ENCODE data around the gene SLC25A51. TPM values are rescaled to one million over a fixed set of nuclear protein-coding genes. Genes with fewer than 3 reads are reported as not detected.

SLC25A51 gene
- total and polyA plus RNA-seq, 12 donors: 7.0 to 26.5 (median 19.9) TPM

DNA sequence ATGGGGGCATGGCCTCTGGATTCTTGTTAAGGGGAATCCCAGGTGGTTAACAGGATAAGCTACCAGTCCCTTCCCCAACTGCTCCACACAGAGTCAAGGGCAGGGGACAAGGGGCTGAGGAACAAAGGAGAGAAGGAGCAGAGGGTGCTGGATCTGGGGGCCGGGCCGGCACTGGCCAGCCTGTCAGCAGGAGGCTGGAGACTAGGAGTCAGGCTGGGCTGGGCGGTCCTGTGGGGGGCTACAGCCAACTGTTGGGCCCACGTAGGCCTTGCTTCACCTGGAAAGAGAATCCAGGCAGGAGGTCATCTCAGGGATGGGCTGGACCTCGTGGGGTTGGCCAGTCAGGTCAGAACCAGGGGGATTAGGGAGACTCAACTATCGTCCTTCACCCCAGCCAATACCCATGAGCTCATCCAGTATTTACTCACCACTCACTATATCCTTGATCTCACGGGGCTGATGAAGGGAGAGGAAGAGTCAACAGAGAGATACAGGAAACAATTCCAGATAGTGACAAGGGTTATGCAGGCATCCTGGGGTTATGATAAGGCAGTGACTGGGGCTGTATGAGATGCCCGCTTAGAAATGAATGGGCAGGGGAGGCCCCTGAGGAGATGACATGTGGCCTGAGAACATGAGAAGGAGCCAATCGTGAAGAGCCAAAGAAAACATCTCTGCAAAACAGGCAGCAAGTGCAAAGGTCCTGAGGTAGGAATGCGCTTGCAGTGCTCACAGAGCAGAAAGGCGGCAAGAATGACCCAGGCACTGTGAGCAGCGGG is 47.9 kb upstream of the SLC25A51 start:
- 86 to 90% methylated on average over 12 of the region's 12 CpGs for WGBS, 2 donors
- Histone ChIP-seq H3K4me1 (peaks cover 10 to 60% (median 30%) of the 10 kb centered on the region in 9 donors), H3K36me3 (peaks cover 0 to 65% (median 7%) of the 10 kb centered on the region in 9 donors), H3K27me3 (no peaks in the 10 kb centered on the region), H3K9me3 (no peaks in the 10 kb centered on the region), H3K27ac (peak overlapping the region in 1 of 10 donors; percentile 36), H3K4me3 (no peak overlapping the region)
- intact Hi-C loops (cut with DNase I): no loop called here
- ATAC-seq (no peak), DNase-seq (no peak)
- TF ChIP-seq, protein P1, sequence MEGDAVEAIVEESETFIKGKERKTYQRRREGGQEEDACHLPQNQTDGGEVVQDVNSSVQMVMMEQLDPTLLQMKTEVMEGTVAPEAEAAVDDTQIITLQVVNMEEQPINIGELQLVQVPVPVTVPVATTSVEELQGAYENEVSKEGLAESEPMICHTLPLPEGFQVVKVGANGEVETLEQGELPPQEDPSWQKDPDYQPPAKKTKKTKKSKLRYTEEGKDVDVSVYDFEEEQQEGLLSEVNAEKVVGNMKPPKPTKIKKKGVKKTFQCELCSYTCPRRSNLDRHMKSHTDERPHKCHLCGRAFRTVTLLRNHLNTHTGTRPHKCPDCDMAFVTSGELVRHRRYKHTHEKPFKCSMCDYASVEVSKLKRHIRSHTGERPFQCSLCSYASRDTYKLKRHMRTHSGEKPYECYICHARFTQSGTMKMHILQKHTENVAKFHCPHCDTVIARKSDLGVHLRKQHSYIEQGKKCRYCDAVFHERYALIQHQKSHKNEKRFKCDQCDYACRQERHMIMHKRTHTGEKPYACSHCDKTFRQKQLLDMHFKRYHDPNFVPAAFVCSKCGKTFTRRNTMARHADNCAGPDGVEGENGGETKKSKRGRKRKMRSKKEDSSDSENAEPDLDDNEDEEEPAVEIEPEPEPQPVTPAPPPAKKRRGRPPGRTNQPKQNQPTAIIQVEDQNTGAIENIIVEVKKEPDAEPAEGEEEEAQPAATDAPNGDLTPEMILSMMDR (IDR thresholded peaks at IDR 0.05): no peak

DNA sequence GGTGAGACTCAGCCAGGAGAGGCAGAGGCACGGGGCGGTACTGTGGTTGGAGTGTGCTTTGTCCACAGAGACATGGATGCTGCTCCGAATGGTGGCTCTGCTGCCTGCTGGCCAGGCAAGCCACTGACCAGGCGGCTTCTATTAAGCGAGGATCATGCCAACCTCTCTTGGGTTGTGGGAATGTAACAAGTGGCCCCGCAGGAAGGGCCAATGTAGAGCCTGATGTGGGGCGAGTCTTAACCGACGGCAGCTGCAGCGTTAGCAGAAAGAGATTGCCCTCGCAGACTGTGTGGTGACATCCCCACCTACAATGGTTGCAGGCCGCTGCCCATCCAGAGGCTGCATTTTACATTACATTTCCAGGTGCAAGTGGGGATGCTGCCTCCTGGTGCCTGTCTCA is 46.6 kb upstream of the SLC25A51 start:
- WGBS, 2 donors: 94 to 95% methylated on average over 12 of the region's 12 CpGs
- H3K9me3 ChIP-seq: no peaks in the 10 kb centered on the region
- H3K36me3 ChIP-seq: peaks cover 0 to 74% (median 12%) of the 10 kb centered on the region in 9 donors
- intact Hi-C loops (cut with DNase I): no loop called here
- H3K4me3 ChIP-seq: no peak overlapping the region
- H3K4me1 ChIP-seq: peaks cover 10 to 63% (median 28%) of the 10 kb centered on the region in 9 donors
- H3K27ac ChIP-seq: no peak overlapping the region
- no peak for ATAC-seq
- H3K27me3 ChIP-seq: no peaks in the 10 kb centered on the region
- no peak for DNase-seq
- TF ChIP-seq, protein P1 (IDR thresholded peaks at IDR 0.05): peak in 1 of 9 donors; percentile 14

DNA sequence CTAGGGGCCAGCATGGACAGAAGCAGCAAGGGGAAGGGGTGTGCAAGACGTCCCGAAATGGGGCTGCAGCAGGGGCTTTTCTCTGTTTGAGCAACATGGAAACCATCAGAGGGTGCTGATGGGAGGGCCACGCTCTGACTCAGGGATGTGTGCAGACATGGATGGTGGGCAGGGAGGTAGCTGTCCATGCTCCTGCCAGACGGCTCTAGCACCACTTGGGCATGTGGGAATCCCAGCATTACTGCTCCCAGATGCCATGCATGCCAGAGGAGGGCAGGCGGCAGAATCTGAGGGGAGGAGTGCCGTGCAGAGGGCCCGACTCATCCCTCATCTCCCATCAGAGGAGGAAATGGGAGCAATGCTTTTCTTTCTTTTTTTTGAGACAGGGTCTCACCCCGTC is 45.6 kb upstream of the SLC25A51 start:
- DNase-seq: no peak
- peaks cover 0 to 74% (median 12%) of the 10 kb centered on the region in 9 donors for H3K36me3 ChIP-seq

DNA sequence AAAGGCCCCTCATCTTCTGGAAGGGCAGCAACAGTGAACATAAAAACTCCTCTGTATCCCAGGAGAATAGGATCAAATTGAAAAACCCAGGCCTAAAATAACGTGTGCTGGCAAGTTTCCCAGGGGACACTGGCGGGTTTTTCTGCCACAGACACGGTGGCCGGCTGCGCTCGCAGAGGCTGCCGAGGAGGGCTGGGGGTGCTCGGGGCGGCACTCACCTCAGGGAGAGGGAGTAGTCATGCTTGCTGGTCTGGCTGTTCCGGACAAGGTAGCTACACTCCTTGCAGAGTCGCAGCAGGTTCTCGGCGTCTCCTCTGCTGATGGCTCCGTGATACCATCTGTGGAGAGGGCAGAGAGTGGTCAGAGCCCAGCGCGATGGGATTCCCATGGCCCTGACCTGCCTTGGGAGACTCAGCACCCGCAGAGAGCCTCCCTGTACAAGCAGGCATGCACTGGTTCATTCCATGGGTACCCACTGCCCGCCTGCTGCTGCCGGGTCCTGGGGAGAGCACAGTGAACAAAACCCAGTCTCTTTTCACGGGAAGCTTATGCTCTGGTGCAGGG is 44.6 kb upstream of the SLC25A51 start:
- Histone ChIP-seq H3K27ac (no peak overlapping the region), H3K9me3 (no peaks in the 10 kb centered on the region), H3K27me3 (no peaks in the 10 kb centered on the region), H3K36me3 (peaks cover 0 to 72% (median 12%) of the 10 kb centered on the region in 9 donors), H3K4me3 (no peak overlapping the region), H3K4me1 (peaks cover 6 to 69% (median 40%) of the 10 kb centered on the region in 9 donors)
- intact Hi-C loops (cut with DNase I): no loop called here
- TF ChIP-seq, protein P1 (IDR thresholded peaks at IDR 0.05): no peak
- DNase-seq: no peak
- 77 to 81% methylated on average over 20 of the region's 20 CpGs for WGBS, 2 donors
- no peak for ATAC-seq

More for the DNA sequence above, 45.6 kb upstream of the SLC25A51 start:
- ATAC-seq: peak in 1 of 8 donors; percentile 24
- Histone ChIP-seq H3K4me1 (peaks cover 10 to 69% (median 35%) of the 10 kb centered on the region in 9 donors), H3K9me3 (no peaks in the 10 kb centered on the region), H3K4me3 (no peak overlapping the region), H3K27me3 (no peaks in the 10 kb centered on the region), H3K27ac (no peak overlapping the region)
- WGBS, 2 donors: 65 to 74% methylated on average over 8 of the region's 8 CpGs
- TF ChIP-seq, protein P1 (IDR thresholded peaks at IDR 0.05): no peak
- intact Hi-C loops (cut with DNase I): no loop called here
